Measurements from ENCODE around the gene GRWD1.

GRCh38 chr19:48496959-48497727 is 51.4 kb downstream of the GRWD1 start:
- TF ChIP-seq, protein P1, sequence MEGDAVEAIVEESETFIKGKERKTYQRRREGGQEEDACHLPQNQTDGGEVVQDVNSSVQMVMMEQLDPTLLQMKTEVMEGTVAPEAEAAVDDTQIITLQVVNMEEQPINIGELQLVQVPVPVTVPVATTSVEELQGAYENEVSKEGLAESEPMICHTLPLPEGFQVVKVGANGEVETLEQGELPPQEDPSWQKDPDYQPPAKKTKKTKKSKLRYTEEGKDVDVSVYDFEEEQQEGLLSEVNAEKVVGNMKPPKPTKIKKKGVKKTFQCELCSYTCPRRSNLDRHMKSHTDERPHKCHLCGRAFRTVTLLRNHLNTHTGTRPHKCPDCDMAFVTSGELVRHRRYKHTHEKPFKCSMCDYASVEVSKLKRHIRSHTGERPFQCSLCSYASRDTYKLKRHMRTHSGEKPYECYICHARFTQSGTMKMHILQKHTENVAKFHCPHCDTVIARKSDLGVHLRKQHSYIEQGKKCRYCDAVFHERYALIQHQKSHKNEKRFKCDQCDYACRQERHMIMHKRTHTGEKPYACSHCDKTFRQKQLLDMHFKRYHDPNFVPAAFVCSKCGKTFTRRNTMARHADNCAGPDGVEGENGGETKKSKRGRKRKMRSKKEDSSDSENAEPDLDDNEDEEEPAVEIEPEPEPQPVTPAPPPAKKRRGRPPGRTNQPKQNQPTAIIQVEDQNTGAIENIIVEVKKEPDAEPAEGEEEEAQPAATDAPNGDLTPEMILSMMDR (IDR thresholded peaks at IDR 0.05): no peak
- TF ChIP-seq POLR2A (IDR thresholded peaks at IDR 0.05): no peak
- TF ChIP-seq POLR2AphosphoS5 (IDR thresholded peaks at IDR 0.05): no peak
- no peak for TF ChIP-seq EP300 (IDR thresholded peaks at IDR 0.05; ENCODE audit: low read depth)
